PC-9 (cell line): ENCODE results near the gene CDKN2B.

Source experiments
- CTCF ChIP-seq: fragments of 200-600 bp; sonication (generic); conservative IDR thresholded peaks from 2 replicates; pipeline ENCODE4 v1.6.1; 2017; ENCODE audit warnings: mixed run types, antibody characterized with exemption, mild to moderate bottlenecking, moderate library complexity
- EZH2 ChIP-seq: fragments of 200-600 bp; sonication (generic); IDR thresholded peaks from 2 replicates; pipeline ENCODE4 v1.8.0; 2017; ENCODE audit warnings: antibody characterized with exemption, low read depth

GRCh38 chr9:22008384-22008716 is 755 bp downstream of the CDKN2B start:
- TF ChIP-seq CTCF (no peak), EZH2 (no peak)
